Spleen (tissue), 11 donors: Measurements from ENCODE around the gene NHLH1. TPM values are rescaled to one million over a fixed set of nuclear protein-coding genes. Genes with fewer than 3 reads are reported as not detected.

ENCODE experiments used
- DNase-seq: peaks from one replicate; pipeline ENCODE4 v3.0.0-alpha.2; 2020
- H3K27ac ChIP-seq, 8 donors: fragments of 200-600 bp; sonication (generic) in 7 of 8; 1 replicate in 4 of 8; 2 replicates in 4 of 8; pipeline versions ENCODE4 v1.5.0 to v1.8.0; 2016 to 2021; ENCODE audit warnings: inconsistent platforms in 4 of 8, mild to moderate bottlenecking in 4 of 8, moderate library complexity in 1 of 8
- H3K27me3 ChIP-seq, 7 donors: fragments of 200-600 bp; sonication (generic) in 6 of 7; replicated peaks in 1 of 7; 1 replicate in 4 of 7; 2 replicates in 3 of 7; pipeline versions ENCODE4 v1.5.0 to v1.8.0; 2016 to 2021; ENCODE audit warnings: inconsistent platforms in 3 of 7, mild to moderate bottlenecking in 1 of 7
- H3K36me3 ChIP-seq, 6 donors: fragments of 200-600 bp; sonication (generic) in 5 of 6; 1 replicate in 4 of 6; 2 replicates in 2 of 6; pipeline versions ENCODE4 v1.5.0 to v1.8.0; 2016 to 2021; ENCODE audit warnings: inconsistent platforms in 2 of 6
- H3K4me1 ChIP-seq, 6 donors: fragments of 200-600 bp; sonication (generic) in 5 of 6; 1 replicate in 3 of 6; 2 replicates in 3 of 6; pipeline versions ENCODE4 v1.5.0 to v1.8.0; 2016 to 2021; ENCODE audit warnings: inconsistent platforms in 3 of 6
- H3K4me3 ChIP-seq, 8 donors: fragments of 200-600 bp; sonication (generic) in 7 of 8; 1 replicate in 4 of 8; 2 replicates in 4 of 8; pipeline versions ENCODE4 v1.5.0 to v1.8.0; 2016 to 2021; ENCODE audit warnings: inconsistent platforms in 4 of 8, mild to moderate bottlenecking in 4 of 8, moderate library complexity in 2 of 8
- H3K9me3 ChIP-seq, 8 donors: fragments of 200-600 bp; sonication (generic) in 7 of 8; 1 replicate in 4 of 8; 2 replicates in 4 of 8; pipeline versions ENCODE4 v1.5.0 to v1.8.0; 2016 to 2021; ENCODE audit warnings: inconsistent platforms in 4 of 8
- POLR2A ChIP-seq, 3 donors: fragments of 450-650 bp; IDR thresholded peaks; one replicate each; pipeline ENCODE4 v1.5.1; 2017; ENCODE audit warnings: antibody characterized with exemption in 3 of 3, mild to moderate bottlenecking in 1 of 3
- POLR2AphosphoS5 ChIP-seq, 3 donors: sonication (generic); formaldehyde crosslinking; IDR thresholded peaks; one replicate each; pipeline ENCODE4 v1.5.1; 2017; ENCODE audit warnings: antibody characterized with exemption in 3 of 3
- WGBS, 5 donors: extraction: QIAGEN DNeasy Blood & Tissue Kit in 3 of 5; methylation state at CpG; one replicate each; pipeline versions ENCODE4 v1.1.5 to v1.1.7; 2013 to 2018; 5-methylcytosine and 5-hydroxymethylcytosine counted together
- intact Hi-C: fragments of 100-400 bp; cut with DNase I; formaldehyde crosslinking; loops from one replicate; pipeline ENCODE4 v1.15.0; 2023; ENCODE audit warnings: low total_unique reads
- polyA plus RNA-seq, 3 donors: library from polyadenylated mRNA; stranded (reverse); fragments of 200-250 nt; gene quantifications; one replicate each; pipeline ENCODE4 v1.2.1, GENCODE V29; 2013
- total RNA-seq, 7 donors: library from RNA; depleted of rRNA in 3 of 7; stranded (reverse); fragments of >200 nt in 3 of 7; fragmentation: NEBNext Ultra II Directional in 4 of 7; extraction: Animal tissue kit (Norgen Biotek cat#: 25700) in 4 of 7; gene quantifications; one replicate each; pipeline versions ENCODE4 v1.1.0 to v1.2.1, GENCODE V29; 2016 to 2021
- TF ChIP-seq, protein P1 (sequence below), 11 experiments: fragments of 200-600 bp in 7 of 11; fragments of 450-650 bp in 4 of 11; sonication (generic) in 4 of 11; IDR thresholded peaks in 8 of 11; conservative IDR thresholded peaks in 3 of 11; 1 replicate in 7 of 11; 2 replicates in 4 of 11; pipeline versions ENCODE4 v1.4.0 to v1.8.0; 2016 to 2021; ENCODE audit warnings: antibody characterized with exemption in 11 of 11, inconsistent platforms in 4 of 11, mild to moderate bottlenecking in 1 of 11
- donor health status: healthy with polysubstance abuse.
- donor health status: DM: no; HTN: no; CAD: no; lungs with moderate emphysema.
- donor health status: DM: no; HTN: no; CAD: no.
- donor health status: Bipolar disorder and iron deficiency.
- donor health status: healthy.
- donor health status: DM: no; HTN: no; CAD: no.
- donor health status: DM: yes; HTN: yes; CAD: no.

The NHLH1 gene
- total and polyA plus RNA-seq, 10 donors: 0.08 to 0.56 (median 0.23) TPM; not detected in 1

DNA sequence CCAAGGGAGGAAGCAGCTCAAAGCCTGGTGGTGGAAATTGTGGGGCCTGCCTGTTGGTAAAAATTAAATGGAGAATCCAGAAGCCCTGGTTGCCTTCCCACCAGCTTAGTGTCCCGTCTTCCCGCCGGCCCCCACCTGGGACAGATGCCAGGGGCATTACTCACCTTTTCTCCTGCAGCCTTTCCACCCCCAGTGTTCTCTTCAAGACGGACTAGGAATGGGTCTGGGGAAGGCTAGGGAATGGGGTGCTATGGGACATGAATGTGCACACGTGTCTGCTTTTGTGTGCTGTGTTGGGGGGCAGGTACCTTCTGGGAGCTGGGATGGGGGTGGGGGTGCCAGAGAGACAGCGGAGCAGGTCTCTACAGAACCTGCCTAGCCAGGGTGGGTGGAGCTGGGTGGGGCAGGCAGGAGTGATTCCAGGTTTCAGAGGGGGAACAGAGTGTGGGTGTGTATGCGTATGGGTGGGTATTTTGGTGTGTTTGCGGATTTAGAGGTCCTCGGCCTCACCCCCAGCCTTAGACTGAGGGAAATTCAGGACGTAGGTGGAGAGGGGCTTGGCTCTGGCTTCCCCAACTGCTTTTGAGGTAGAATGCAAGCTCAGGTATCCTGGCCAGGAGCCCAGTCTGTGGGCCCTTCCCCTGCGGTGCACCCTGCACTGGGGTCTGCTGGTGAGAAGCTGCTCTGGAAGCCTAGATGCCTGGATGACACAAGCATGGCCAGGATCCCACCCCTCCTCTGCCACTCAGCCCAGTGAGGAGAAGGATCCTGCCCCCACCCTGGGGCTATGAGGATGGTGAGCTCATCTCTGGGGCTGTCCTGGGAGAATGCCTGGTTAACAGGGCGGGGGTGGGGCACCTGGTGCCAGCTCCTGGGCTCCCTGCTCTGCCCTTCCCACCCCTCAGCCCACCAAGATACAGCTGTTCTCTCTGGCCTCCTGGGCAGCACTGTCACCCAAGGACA is 41.2 kb downstream of the NHLH1 start:
- H3K9me3 ChIP-seq: no peaks in the 10 kb centered on the region
- intact Hi-C loops: no loop called here
- no peak overlapping the region for H3K4me3 ChIP-seq
- 86 to 95% (median 93%) methylated on average over 11 to 12 of the region's 12 CpGs for WGBS, 5 donors
- H3K27me3 ChIP-seq: no peaks in the 10 kb centered on the region
- no peaks in the 10 kb centered on the region for H3K36me3 ChIP-seq
- DNase-seq: no peak
- TF ChIP-seq POLR2AphosphoS5 (IDR thresholded peaks at IDR 0.05): no peak
- TF ChIP-seq, protein P1, sequence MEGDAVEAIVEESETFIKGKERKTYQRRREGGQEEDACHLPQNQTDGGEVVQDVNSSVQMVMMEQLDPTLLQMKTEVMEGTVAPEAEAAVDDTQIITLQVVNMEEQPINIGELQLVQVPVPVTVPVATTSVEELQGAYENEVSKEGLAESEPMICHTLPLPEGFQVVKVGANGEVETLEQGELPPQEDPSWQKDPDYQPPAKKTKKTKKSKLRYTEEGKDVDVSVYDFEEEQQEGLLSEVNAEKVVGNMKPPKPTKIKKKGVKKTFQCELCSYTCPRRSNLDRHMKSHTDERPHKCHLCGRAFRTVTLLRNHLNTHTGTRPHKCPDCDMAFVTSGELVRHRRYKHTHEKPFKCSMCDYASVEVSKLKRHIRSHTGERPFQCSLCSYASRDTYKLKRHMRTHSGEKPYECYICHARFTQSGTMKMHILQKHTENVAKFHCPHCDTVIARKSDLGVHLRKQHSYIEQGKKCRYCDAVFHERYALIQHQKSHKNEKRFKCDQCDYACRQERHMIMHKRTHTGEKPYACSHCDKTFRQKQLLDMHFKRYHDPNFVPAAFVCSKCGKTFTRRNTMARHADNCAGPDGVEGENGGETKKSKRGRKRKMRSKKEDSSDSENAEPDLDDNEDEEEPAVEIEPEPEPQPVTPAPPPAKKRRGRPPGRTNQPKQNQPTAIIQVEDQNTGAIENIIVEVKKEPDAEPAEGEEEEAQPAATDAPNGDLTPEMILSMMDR (IDR thresholded peaks at IDR 0.05 in 8 of 11, conservative IDR thresholded peaks at IDR 0.05 in 3 of 11): no peak
- TF ChIP-seq POLR2A (IDR thresholded peaks at IDR 0.05): no peak
- H3K27ac ChIP-seq: no peak overlapping the region
- H3K4me1 ChIP-seq: peaks cover 0 to 6% (median 0%) of the 10 kb centered on the region in 6 donors

DNA sequence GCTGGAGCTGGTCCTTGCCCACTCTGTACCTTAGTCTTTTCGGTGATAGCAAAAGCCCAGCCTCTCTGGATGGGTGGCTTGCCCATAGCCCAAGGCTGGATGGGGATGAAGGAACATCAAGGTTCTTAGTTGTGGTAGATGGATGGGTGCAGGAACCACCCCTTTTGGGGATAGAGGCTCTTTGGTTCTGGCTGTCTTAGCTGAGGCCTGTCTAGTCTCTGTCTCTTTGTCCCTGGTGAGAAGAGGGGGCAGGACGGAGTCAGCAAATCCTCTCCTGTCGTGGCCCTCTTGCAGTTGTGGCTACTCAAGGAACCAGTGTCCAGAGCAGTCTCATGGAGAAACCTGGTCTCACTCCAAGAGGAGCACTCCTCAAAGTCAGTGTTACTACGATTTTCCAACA is 42.0 kb downstream of the NHLH1 start:
- Histone ChIP-seq H3K9me3 (no peaks in the 10 kb centered on the region), H3K4me3 (no peak overlapping the region), H3K36me3 (no peaks in the 10 kb centered on the region), H3K27ac (no peak overlapping the region), H3K4me1 (no peaks in the 10 kb centered on the region), H3K27me3 (no peaks in the 10 kb centered on the region)
- intact Hi-C loops: no loop called here
- WGBS, 5 donors: 87 to 96% (median 89%) methylated on average over 4 of the region's 4 CpGs
- DNase-seq: no peak
- TF ChIP-seq POLR2A (IDR thresholded peaks at IDR 0.05): no peak
- TF ChIP-seq, protein P1 (IDR thresholded peaks at IDR 0.05 in 8 of 11, conservative IDR thresholded peaks at IDR 0.05 in 3 of 11): no peak

DNA sequence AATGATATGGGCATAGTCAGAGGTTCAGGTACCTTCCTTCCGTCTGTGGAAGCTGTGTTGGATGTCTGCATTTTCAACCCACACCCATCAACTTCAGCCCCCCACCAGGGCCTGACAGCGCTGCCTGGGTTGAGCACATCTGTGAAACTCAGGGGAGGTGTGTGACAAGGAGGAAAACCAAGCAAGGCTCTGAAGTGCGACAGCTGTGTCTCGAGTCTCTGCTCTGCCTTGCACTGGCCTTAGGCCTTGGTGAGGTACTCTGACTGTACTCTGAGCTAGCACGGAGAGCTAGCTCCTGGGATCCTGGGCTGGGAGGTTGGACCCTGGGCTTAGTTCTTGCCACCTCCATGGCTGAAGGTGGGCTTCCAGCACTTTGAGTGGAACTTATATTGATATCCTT is 42.6 kb downstream of the NHLH1 start:
- intact Hi-C loops: no loop called here
- no peaks in the 10 kb centered on the region for H3K27me3 ChIP-seq
- TF ChIP-seq, protein P1 (IDR thresholded peaks at IDR 0.05 in 8 of 11, conservative IDR thresholded peaks at IDR 0.05 in 3 of 11): no peak
- no peaks in the 10 kb centered on the region for H3K4me1 ChIP-seq
- no peak overlapping the region for H3K27ac ChIP-seq
- 69 to 85% (median 77%) methylated on average over 3 to 5 of the region's 5 CpGs for WGBS, 5 donors
- no peaks in the 10 kb centered on the region for H3K9me3 ChIP-seq
- no peak for DNase-seq
- no peaks in the 10 kb centered on the region for H3K36me3 ChIP-seq
- H3K4me3 ChIP-seq: no peak overlapping the region

DNA sequence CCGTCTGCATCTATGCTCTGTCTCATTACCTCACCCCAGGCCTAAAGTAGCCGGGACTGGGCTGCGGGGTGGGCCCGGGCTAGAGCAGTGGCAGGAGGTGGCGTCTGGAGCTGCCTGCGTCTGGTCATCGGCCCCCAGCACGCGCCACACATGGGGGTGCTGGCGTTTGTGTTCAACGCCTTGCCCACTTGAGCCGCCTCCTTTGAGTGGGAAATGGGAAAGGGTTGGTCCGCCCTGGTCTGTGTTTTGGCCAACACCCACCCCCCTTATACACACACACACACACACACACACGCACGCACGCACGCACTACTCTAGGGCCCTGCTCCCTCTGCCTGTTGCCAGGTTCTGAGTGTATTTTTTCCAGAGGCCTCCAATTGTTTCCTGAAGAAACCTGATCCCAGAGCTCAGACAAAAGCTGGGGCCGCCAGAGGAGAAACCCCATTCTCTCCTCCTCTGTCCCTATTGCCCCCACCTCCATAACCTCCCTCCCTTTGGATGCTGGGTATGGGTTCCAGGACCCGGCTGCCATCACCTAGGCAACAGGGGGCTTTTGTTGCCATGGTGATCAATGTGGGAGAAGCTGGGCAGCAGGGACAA is 43.6 kb downstream of the NHLH1 start:
- no peaks in the 10 kb centered on the region for H3K36me3 ChIP-seq
- intact Hi-C loops: no loop called here
- no peak overlapping the region for H3K27ac ChIP-seq
- no peaks in the 10 kb centered on the region for H3K27me3 ChIP-seq
- TF ChIP-seq POLR2AphosphoS5 (IDR thresholded peaks at IDR 0.05) (no peak), POLR2A (IDR thresholded peaks at IDR 0.05) (no peak)
- TF ChIP-seq, protein P1 (IDR thresholded peaks at IDR 0.05 in 8 of 11, conservative IDR thresholded peaks at IDR 0.05 in 3 of 11): no peak
- no peaks in the 10 kb centered on the region for H3K4me1 ChIP-seq
- no peak overlapping the region for H3K4me3 ChIP-seq
- no peaks in the 10 kb centered on the region for H3K9me3 ChIP-seq
- no peak for DNase-seq
- WGBS, 5 donors: 84 to 88% (median 87%) methylated on average over 19 of the region's 19 CpGs
